ENCODE results near the gene DPP6. TPM values are rescaled to one million over a fixed set of nuclear protein-coding genes. Genes with fewer than 3 reads are reported as not detected.

Gene DPP6
- total RNA-seq, 1 experiment from 2014 or later = not detected

GRCh38 chr7:154651501-154651900 lies 599.3 kb downstream of the DPP6 start:
- Histone ChIP-seq H3K27me3 (replicated peaks; ENCODE audit: insufficient read depth, low read depth, low read length, poor library complexity) (no peaks in the 10 kb centered on the region), H3K27ac (ENCODE audit: low read depth, low read length, poor library complexity, severe bottlenecking) (no peak overlapping the region), H3K4me3 (ENCODE audit: low read depth, low read length, poor library complexity, severe bottlenecking) (no peak overlapping the region), H3K36me3 (ENCODE audit: insufficient read depth, low read length, poor library complexity, severe bottlenecking) (no peaks in the 10 kb centered on the region), H3K4me1 (ENCODE audit: insufficient read depth, low read length, poor library complexity, severe bottlenecking) (no peaks in the 10 kb centered on the region), H3K9me3 (ENCODE audit: low read depth, low read length, poor library complexity, severe bottlenecking) (no peaks in the 10 kb centered on the region)
- DNase-seq (ENCODE audit: low spot score) = no peak
- ChIA-PET CTCF (no interaction called here), POLR2A (ENCODE audit: low non-redundant PET) (no interaction called here)
- no TSS peak for BruUV-seq (replicated peaks)
- intact Hi-C loops (cut with micrococcal nuclease; ENCODE audit: unreplicated experiment) = no loop called here
- TF ChIP-seq EZH2 (IDR thresholded peaks at IDR 0.05; ENCODE audit: borderline replicate concordance, low read depth, low read length, poor library complexity, severe bottlenecking) = no peak
- no peak for TF ChIP-seq CTCF (conservative IDR thresholded peaks at IDR 0.05; ENCODE audit: low read depth, low read length)

GRCh38 chr7:154652564-154652963 lies 600.4 kb downstream of the DPP6 start:
- no peak for DNase-seq (ENCODE audit: low spot score)
- no peaks in the 10 kb centered on the region for H3K36me3 ChIP-seq (ENCODE audit: insufficient read depth, low read length, poor library complexity, severe bottlenecking)
- no TSS peak for BruUV-seq (replicated peaks)
- TF ChIP-seq EZH2 (IDR thresholded peaks at IDR 0.05; ENCODE audit: borderline replicate concordance, low read depth, low read length, poor library complexity, severe bottlenecking) (no peak), CTCF (conservative IDR thresholded peaks at IDR 0.05; ENCODE audit: low read depth, low read length) (no peak)
- no peak overlapping the region for H3K27ac ChIP-seq (ENCODE audit: low read depth, low read length, poor library complexity, severe bottlenecking)
- no peaks in the 10 kb centered on the region for H3K27me3 ChIP-seq (replicated peaks; ENCODE audit: insufficient read depth, low read depth, low read length, poor library complexity)
- POLR2A ChIA-PET (ENCODE audit: low non-redundant PET) = no interaction called here
- no peaks in the 10 kb centered on the region for H3K4me1 ChIP-seq (ENCODE audit: insufficient read depth, low read length, poor library complexity, severe bottlenecking)
- H3K9me3 ChIP-seq (ENCODE audit: low read depth, low read length, poor library complexity, severe bottlenecking) = no peaks in the 10 kb centered on the region
- intact Hi-C loops (cut with micrococcal nuclease; ENCODE audit: unreplicated experiment) = no loop called here
- CTCF ChIA-PET = no interaction called here
- H3K4me3 ChIP-seq (ENCODE audit: low read depth, low read length, poor library complexity, severe bottlenecking) = no peak overlapping the region

GRCh38 chr7:154653281-154653680 lies 601.1 kb downstream of the DPP6 start:
- TF ChIP-seq EZH2 (IDR thresholded peaks at IDR 0.05; ENCODE audit: borderline replicate concordance, low read depth, low read length, poor library complexity, severe bottlenecking) = no peak
- TF ChIP-seq CTCF (conservative IDR thresholded peaks at IDR 0.05; ENCODE audit: low read depth, low read length) = no peak
- ChIA-PET POLR2A (ENCODE audit: low non-redundant PET) (no interaction called here), CTCF (no interaction called here)
- intact Hi-C loops (cut with micrococcal nuclease; ENCODE audit: unreplicated experiment) = no loop called here
- no peak overlapping the region for H3K4me3 ChIP-seq (ENCODE audit: low read depth, low read length, poor library complexity, severe bottlenecking)
- no peaks in the 10 kb centered on the region for H3K36me3 ChIP-seq (ENCODE audit: insufficient read depth, low read length, poor library complexity, severe bottlenecking)
- no peak overlapping the region for H3K27ac ChIP-seq (ENCODE audit: low read depth, low read length, poor library complexity, severe bottlenecking)
- H3K4me1 ChIP-seq (ENCODE audit: insufficient read depth, low read length, poor library complexity, severe bottlenecking) = no peaks in the 10 kb centered on the region
- H3K9me3 ChIP-seq (ENCODE audit: low read depth, low read length, poor library complexity, severe bottlenecking) = no peaks in the 10 kb centered on the region
- BruUV-seq (replicated peaks) = no TSS peak
- H3K27me3 ChIP-seq (replicated peaks; ENCODE audit: insufficient read depth, low read depth, low read length, poor library complexity) = no peaks in the 10 kb centered on the region
- no peak for DNase-seq (ENCODE audit: low spot score)

All from A673 (cell line).